DMS53 treated with DMSO at 0.1 percent for 48 hours (cell line): Measurements from ENCODE around the gene ROCK2.

Experiments
- DNase-seq: peaks from one replicate; lab custom pipeline; 2025; ENCODE audit not compliant: unreplicated experiment; lab: John Stamatoyannopoulos, UW

The ROCK2 gene

DNA sequence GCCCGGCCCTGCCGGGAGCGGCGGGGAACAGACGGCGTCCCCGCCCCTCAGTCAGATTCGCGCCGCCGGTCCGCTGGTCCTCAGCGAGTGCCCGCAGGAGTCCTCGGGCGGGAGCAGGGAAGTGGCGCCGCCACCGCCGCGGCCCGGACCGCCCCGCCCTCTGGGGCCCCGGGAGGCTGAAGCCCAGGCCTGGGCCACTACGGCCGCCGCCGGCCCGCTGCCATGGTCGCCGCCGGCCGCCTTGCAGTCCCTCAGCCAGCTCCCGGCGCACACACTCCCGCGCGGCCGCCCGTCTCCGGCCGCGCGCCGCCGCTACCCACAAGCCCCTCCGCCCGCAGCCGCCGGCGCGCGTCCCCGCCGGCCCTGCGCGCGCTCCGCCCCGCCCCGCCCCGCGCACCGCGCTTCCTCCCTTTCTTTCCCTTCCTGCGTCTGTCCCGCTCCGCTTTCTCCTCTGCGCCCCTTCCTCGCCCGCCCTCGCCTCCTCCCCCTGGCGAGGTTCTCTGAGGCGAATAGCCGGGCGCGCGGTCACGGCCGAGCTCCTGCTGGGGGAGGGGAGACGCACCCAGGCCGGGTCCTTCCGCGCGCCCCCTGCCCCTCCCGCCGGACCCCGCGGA is at the start of gene ROCK2:
Gene ROCK2 (minus strand): TSS at position 295 of the 614 bp plus-strand sequence. CDS start 500 bp downstream, outside the sequence.
- DNase-seq: peak; percentile 34

DNA sequence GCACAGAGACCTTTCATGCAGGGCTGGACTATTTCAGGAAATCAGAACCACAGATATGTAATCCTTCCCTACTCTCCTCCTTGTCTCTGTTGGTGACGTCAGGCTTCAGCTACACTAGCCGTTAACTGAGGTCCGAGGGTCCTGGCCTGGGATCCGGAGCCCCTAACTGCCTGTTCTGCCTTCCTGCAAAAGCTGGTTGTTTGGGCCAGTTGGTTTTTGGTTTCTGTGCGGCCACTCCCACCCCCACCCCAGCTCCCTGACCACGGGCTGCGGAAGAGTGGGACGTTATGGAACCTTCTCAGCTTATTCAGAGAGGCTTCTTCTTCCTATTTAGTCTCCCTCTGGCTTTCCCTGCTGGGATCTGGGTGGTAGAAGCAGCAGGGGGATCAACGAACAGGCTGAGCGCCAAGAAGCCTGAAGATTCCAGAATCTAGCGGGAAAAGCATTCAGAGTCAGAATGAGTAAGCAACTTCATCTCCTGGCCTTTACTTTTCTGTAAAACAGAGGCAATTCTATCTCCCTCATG is 49.3 kb upstream of the ROCK2 start:
- DNase-seq: no peak

- DNase-seq: no peak
Measured at GRCh38 chr2:11391942-11392266, 47.5 kb upstream of the ROCK2 start.

- DNase-seq: no peak
Measured at GRCh38 chr2:11390399-11390658, 45.9 kb upstream of the ROCK2 start.

GRCh38 chr2:11389551-11390398 is 45.3 kb upstream of the ROCK2 start:
- no peak for DNase-seq

- DNase-seq: no peak
Measured at GRCh38 chr2:11389052-11389420, 44.6 kb upstream of the ROCK2 start.

- peak; percentile 8 for DNase-seq
Measured at GRCh38 chr2:11388262-11389051, 44.0 kb upstream of the ROCK2 start.

DNA sequence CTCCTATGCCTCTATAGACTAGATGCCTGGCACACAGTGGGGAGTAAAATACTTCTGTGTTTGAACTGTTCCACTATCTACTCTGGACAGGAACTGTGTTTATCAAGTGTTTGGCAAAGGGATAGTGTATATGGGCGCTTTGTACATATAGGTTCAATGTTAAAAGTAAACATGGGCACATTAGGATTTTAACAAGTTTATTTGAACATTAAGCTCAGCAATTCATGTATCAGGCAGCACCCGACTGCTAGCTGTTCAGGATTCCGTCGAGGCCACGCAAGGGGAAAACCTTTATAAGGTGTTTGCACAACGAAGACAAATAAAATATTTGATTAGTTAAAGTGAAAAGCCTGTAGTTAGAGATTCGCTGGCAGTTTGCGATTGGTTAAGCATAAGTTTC is 43.4 kb upstream of the ROCK2 start:
- no peak for DNase-seq

- no peak for DNase-seq
Measured at GRCh38 chr2:11387100-11387390, 42.6 kb upstream of the ROCK2 start.

- no peak for DNase-seq
Measured at GRCh38 chr2:11385847-11386246, 41.4 kb upstream of the ROCK2 start.

DNA sequence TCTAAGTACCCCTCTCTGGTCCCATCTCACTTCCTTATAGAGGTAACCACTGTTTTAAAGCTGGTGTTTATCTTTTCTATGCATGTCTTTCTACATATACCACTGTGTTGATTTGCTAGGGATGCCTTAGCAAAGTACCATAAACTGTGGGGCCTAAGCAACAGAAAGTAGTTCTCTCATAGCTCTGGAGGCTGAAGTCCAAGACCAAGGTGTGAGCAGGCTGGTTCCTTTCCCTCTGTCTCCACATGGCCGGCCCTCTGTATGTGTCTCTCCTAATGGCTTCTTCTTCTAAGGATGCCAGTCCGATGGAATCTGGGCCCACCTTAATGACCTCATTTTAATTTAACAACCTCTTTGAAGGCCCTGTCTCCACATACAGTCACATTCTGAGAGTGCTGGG is 40.8 kb upstream of the ROCK2 start:
- DNase-seq: no peak

DNA sequence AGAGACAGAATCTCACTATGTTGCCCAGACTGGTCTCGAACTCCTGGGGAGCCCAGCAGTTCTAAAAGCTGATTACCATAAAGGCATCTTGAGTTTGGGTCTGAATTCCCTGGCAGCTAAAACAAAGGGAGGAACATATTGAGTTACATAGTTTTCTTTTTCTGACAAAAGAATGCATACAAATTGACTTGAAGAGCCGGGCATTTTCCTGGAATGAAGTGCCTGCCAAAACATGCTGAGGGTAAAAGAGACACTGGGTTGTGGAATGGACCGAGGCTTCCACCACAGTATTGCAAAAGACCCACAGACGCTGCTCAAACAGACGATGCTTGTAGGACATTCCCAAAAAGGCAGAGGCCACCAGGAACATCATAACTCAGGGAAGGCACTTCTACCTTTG is 35.1 kb upstream of the ROCK2 start:
- DNase-seq: no peak

- no peak for DNase-seq
Measured at GRCh38 chr2:11377928-11378545, 33.6 kb upstream of the ROCK2 start.

DNA sequence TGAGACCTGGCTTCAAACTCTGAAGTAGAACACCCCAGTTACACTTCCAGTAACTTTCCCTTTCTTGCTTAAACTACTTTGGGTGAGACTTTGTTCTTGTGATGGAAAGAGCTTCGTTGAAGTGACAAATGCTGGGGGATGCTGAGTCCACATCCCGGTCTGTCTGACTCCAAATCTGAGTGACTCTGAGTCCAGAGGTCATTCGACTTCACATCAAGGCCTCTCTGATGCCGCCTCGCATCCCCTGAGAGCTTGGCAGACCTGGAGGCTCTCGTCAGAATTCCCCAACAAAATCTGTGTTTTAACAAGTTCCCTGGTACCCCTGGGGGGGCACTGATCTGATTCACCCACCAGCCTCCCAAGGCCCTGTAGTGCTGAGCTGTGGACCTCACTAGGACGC is 31.6 kb upstream of the ROCK2 start:
- DNase-seq: no peak

DNA sequence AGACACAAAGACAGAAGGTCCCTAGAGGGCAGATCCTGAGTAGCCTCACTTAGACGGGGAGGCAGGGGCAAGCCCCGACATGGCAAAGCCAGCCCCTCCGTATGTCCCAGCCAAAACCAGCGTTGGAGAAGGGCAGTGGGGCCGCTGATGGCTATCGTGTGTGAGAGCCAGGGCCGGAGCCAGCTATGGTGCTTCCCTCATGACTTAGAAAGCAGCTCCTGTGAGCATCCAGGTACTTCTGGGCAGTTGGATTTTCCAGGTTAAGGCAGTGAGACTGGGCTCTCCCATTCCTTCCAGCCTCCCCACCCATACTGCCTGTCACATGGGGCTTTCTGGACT is 31.2 kb upstream of the ROCK2 start:
- DNase-seq: no peak

- DNase-seq: no peak
Measured at GRCh38 chr2:11375025-11375688, 30.7 kb upstream of the ROCK2 start.

GRCh38 chr2:11373096-11373495 is 28.7 kb upstream of the ROCK2 start:
- no peak for DNase-seq

DNA sequence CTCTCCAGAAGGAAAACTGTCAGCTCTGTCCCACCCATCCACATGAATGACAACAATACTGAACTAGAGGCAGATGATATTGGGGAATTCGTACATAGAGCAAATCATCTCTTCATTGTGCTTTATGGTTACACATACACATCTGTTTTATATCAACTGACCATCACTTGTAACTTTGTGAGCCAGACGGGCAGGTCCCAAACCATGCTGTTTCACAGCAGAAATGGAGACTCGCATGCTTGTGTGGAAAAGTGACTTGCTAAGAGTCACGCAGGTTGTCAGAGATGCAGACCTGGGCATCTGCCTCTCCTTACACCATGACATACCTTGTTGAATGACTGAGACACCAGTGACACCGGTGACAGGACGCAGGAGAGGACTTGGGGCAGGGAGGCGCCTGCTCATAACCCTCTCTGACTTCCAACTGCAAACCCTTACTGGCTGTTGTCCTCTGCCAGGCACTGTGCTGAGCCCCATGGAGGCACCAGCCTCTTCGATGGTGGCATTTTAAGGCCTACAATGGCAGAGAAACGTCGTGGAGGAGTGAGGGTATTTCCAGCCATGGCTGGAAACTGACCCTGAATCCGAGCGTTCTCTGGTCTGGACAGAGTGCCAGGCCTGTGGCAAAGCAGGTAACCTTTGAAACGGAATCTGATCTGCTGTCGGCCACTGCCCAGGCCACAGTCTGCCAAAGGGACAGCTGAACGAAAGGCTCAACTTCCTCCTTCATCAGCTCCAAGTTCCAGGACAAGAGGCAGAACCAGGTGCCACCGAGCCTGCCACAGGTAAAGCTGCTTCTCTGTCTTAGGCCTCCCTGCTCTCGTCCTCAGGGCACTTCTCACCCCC is 26.9 kb upstream of the ROCK2 start:
- no peak for DNase-seq

- peak; percentile 47 for DNase-seq
Measured at GRCh38 chr2:11370377-11371091, 26.1 kb upstream of the ROCK2 start.

DNA sequence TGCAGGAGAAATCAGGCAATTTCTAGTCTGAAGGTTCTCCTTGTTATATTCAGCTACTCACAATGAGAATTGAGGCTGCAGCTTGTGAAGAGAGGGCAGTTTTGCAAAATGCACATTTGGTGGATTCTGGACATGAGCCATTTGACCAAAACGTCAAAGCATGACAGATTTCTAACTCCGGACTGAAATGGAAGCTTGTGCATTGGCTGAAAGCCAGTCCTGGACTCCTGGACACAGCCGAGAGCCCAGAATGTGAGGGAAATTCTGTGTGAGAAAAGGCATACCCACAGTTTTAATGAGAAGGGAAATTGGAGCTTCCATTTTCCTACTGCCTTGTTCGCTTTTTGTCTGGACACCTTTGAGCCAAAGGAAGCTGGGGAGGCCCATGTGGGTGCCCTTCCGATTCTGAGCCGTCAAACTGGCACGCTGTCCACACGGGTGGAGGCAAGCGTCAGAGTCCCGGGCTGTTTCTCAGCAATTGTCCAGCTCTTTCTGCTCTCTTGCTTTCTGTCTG is 23.7 kb upstream of the ROCK2 start:
- DNase-seq: no peak
